ENCODE results near the gene EPHB1. TPM values are rescaled to one million over a fixed set of nuclear protein-coding genes. Genes with fewer than 3 reads are reported as not detected.

EPHB1 gene
- polyA plus RNA-seq, 1 donor, result 3.7 TPM

DNA sequence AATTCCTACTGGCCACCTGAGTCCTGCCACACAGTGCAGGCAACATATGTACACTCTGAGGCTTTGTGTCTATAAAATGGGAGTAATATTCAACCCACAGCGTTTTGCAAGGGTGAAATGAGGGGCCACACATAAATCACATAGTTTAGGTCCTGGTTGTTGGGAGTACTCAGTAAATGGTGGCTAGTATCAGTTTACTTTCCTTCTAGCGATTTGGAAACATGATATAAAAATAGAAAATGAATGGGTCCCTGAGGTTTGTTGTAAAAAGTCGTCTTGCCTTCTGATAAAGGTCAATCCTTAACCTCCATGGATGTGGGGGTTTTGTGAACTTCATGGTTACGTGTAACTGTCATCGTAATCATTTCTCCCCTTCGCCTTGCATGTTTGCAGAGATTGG is 472.4 kb downstream of the EPHB1 start:
- no peaks in the 10 kb centered on the region for H3K27me3 ChIP-seq (ENCODE audit: control insufficient read depth, insufficient read depth, low read length)
- DNase-seq, result no peak
- no peaks in the 10 kb centered on the region for H3K36me3 ChIP-seq (ENCODE audit: control insufficient read depth, insufficient read depth, low read length)
- H3K4me1 ChIP-seq (ENCODE audit: control insufficient read depth, insufficient read depth, low read length), result no peaks in the 10 kb centered on the region
- no peaks in the 10 kb centered on the region for H3K9me3 ChIP-seq (ENCODE audit: control insufficient read depth, low read depth, low read length)
- WGBS (ENCODE audit: insufficient coverage, low lambda C conversion rate), result no CpG with 5 or more reads among the region's 6 CpGs
- H3K4me3 ChIP-seq (ENCODE audit: low read length), result no peak overlapping the region
- H3K27ac ChIP-seq (ENCODE audit: low read length), result no peak overlapping the region

DNA sequence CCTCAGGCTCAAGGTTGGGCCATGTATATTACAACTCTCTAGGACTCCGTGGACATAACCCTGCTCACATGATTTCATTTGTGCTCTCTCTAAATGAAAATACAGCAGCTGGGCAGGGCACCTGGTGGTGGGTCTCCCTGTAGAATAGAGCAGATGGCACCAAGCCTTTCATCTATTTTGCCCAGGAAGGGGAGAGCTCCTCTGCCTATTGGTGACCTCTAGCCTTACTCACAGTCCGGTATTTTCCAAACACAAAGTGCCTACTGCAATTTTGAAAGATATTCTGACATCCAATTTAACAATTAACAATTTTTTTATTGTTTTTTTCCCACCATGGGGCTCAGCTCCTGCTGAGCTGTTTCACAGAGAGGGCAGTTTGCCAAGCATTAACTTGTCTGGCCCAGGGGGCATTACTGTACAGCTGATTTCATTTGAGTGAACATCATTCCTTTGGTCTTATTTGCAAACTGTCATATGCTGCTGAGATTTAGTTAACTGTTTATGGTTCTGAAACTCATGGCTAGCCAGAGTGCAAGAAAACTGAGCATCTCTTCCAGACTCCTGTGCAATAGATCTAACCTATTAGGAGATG is 474.0 kb downstream of the EPHB1 start:
- no CpG with 5 or more reads among the region's 2 CpGs for WGBS (ENCODE audit: insufficient coverage, low lambda C conversion rate)
- Histone ChIP-seq H3K27ac (ENCODE audit: low read length) (no peak overlapping the region), H3K36me3 (ENCODE audit: control insufficient read depth, insufficient read depth, low read length) (no peaks in the 10 kb centered on the region), H3K4me3 (ENCODE audit: low read length) (no peak overlapping the region), H3K4me1 (ENCODE audit: control insufficient read depth, insufficient read depth, low read length) (no peaks in the 10 kb centered on the region), H3K27me3 (ENCODE audit: control insufficient read depth, insufficient read depth, low read length) (no peaks in the 10 kb centered on the region), H3K9me3 (ENCODE audit: control insufficient read depth, low read depth, low read length) (no peaks in the 10 kb centered on the region)
- DNase-seq, result no peak

DNA sequence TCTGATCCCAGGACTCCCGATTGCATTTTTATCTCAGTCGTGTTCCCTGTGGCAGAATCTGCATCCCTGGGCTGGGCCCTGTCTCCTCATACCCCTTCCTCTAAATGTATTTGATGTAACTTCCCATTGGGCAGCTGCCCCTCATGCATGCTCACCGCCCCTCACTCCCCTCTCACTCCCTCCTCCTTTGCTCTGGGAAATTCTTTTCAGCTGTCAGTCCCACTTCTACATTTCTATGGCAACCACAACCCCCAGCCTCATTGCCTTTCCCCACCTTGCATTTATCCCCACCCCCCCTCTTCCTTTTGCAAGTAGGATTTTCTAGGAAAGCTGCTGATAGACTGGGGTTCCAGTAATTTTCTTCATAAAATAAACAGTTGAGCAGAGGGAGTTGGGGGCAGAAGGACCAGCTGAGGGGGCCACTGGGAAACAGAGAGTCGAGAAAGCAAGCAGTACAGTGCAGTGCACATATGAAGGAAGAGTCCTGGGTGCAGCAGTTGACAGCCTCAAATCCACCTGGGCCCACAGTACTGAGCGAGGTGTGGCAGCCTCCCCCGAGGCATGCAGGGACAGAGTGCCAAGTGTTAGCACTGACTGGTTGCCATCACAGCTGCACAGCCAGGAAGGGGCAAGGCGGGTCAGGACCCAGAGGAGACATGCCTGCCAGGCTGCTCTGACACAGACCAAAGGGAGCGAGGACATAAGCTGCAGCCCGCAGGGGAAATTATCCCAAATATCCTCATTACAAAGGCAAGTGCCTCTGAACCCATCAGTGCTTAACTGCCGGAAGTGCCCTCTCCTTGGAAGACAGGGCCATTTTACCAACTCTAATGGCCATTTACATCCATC is 476.3 kb downstream of the EPHB1 start:
- WGBS (ENCODE audit: insufficient coverage, low lambda C conversion rate), result 91% methylated on average over 1 of the region's 10 CpGs
- H3K9me3 ChIP-seq (ENCODE audit: control insufficient read depth, low read depth, low read length), result no peaks in the 10 kb centered on the region
- no peaks in the 10 kb centered on the region for H3K36me3 ChIP-seq (ENCODE audit: control insufficient read depth, insufficient read depth, low read length)
- DNase-seq, result no peak
- no peak overlapping the region for H3K27ac ChIP-seq (ENCODE audit: low read length)
- no peaks in the 10 kb centered on the region for H3K27me3 ChIP-seq (ENCODE audit: control insufficient read depth, insufficient read depth, low read length)
- no peaks in the 10 kb centered on the region for H3K4me1 ChIP-seq (ENCODE audit: control insufficient read depth, insufficient read depth, low read length)
- no peak overlapping the region for H3K4me3 ChIP-seq (ENCODE audit: low read length)

GRCh38 chr3:135272026-135272669 is 477.1 kb downstream of the EPHB1 start:
- no peak for DNase-seq
- no peaks in the 10 kb centered on the region for H3K36me3 ChIP-seq (ENCODE audit: control insufficient read depth, insufficient read depth, low read length)
- H3K4me1 ChIP-seq (ENCODE audit: control insufficient read depth, insufficient read depth, low read length), result no peaks in the 10 kb centered on the region
- H3K9me3 ChIP-seq (ENCODE audit: control insufficient read depth, low read depth, low read length), result no peaks in the 10 kb centered on the region
- no peak overlapping the region for H3K4me3 ChIP-seq (ENCODE audit: low read length)
- H3K27ac ChIP-seq (ENCODE audit: low read length), result no peak overlapping the region
- WGBS (ENCODE audit: insufficient coverage, low lambda C conversion rate), result no CpG with 5 or more reads among the region's 7 CpGs
- no peaks in the 10 kb centered on the region for H3K27me3 ChIP-seq (ENCODE audit: control insufficient read depth, insufficient read depth, low read length)

GRCh38 chr3:135292162-135292561 is 497.1 kb downstream of the EPHB1 start:
- H3K4me1 ChIP-seq (ENCODE audit: control insufficient read depth, insufficient read depth, low read length), result no peaks in the 10 kb centered on the region
- no peak overlapping the region for H3K27ac ChIP-seq (ENCODE audit: low read length)
- H3K4me3 ChIP-seq (ENCODE audit: low read length), result no peak overlapping the region
- H3K27me3 ChIP-seq (ENCODE audit: control insufficient read depth, insufficient read depth, low read length), result no peaks in the 10 kb centered on the region
- H3K36me3 ChIP-seq (ENCODE audit: control insufficient read depth, insufficient read depth, low read length), result no peaks in the 10 kb centered on the region
- no peaks in the 10 kb centered on the region for H3K9me3 ChIP-seq (ENCODE audit: control insufficient read depth, low read depth, low read length)
- WGBS (ENCODE audit: insufficient coverage, low lambda C conversion rate), result no CpG with 5 or more reads among the region's 1 CpG
- DNase-seq, result no peak

GRCh38 chr3:135301670-135302069 is 506.6 kb downstream of the EPHB1 start:
- Histone ChIP-seq H3K9me3 (ENCODE audit: control insufficient read depth, low read depth, low read length) (no peaks in the 10 kb centered on the region), H3K4me1 (ENCODE audit: control insufficient read depth, insufficient read depth, low read length) (no peaks in the 10 kb centered on the region), H3K27ac (ENCODE audit: low read length) (no peak overlapping the region), H3K36me3 (ENCODE audit: control insufficient read depth, insufficient read depth, low read length) (no peaks in the 10 kb centered on the region), H3K27me3 (ENCODE audit: control insufficient read depth, insufficient read depth, low read length) (no peaks in the 10 kb centered on the region), H3K4me3 (ENCODE audit: low read length) (no peak overlapping the region)
- no peak for DNase-seq
- 100% methylated on average over 1 of the region's 2 CpGs for WGBS (ENCODE audit: insufficient coverage, low lambda C conversion rate)

- Histone ChIP-seq H3K27ac (ENCODE audit: low read length) (no peak overlapping the region), H3K4me1 (ENCODE audit: control insufficient read depth, insufficient read depth, low read length) (no peaks in the 10 kb centered on the region), H3K9me3 (ENCODE audit: control insufficient read depth, low read depth, low read length) (no peaks in the 10 kb centered on the region), H3K36me3 (ENCODE audit: control insufficient read depth, insufficient read depth, low read length) (no peaks in the 10 kb centered on the region), H3K4me3 (ENCODE audit: low read length) (no peak overlapping the region), H3K27me3 (ENCODE audit: control insufficient read depth, insufficient read depth, low read length) (no peaks in the 10 kb centered on the region)
- WGBS (ENCODE audit: insufficient coverage, low lambda C conversion rate), result no CpG with 5 or more reads among the region's 1 CpG
- no peak for DNase-seq
These were observed 509.3 kb downstream of the EPHB1 start for GRCh38 chr3:135304378-135304777.

Other genes with a start within 250 kb of the EPHB1 start
- gene KY, start 144.2 kb upstream of the EPHB1 start, polyA plus RNA-seq, result 3.1 TPM